ENCODE results near the gene ACTL6B. TPM values are rescaled to one million over a fixed set of nuclear protein-coding genes. Genes with fewer than 3 reads are reported as not detected.

The ACTL6B gene
- total RNA-seq, 1 experiment from 2014 or later: not detected

- no peak for TF ChIP-seq EZH2 (IDR thresholded peaks at IDR 0.05; ENCODE audit: low read length, unreplicated experiment)
- TF ChIP-seq, protein P1, sequence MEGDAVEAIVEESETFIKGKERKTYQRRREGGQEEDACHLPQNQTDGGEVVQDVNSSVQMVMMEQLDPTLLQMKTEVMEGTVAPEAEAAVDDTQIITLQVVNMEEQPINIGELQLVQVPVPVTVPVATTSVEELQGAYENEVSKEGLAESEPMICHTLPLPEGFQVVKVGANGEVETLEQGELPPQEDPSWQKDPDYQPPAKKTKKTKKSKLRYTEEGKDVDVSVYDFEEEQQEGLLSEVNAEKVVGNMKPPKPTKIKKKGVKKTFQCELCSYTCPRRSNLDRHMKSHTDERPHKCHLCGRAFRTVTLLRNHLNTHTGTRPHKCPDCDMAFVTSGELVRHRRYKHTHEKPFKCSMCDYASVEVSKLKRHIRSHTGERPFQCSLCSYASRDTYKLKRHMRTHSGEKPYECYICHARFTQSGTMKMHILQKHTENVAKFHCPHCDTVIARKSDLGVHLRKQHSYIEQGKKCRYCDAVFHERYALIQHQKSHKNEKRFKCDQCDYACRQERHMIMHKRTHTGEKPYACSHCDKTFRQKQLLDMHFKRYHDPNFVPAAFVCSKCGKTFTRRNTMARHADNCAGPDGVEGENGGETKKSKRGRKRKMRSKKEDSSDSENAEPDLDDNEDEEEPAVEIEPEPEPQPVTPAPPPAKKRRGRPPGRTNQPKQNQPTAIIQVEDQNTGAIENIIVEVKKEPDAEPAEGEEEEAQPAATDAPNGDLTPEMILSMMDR (conservative IDR thresholded peaks at IDR 0.05; ENCODE audit: low read depth, low read length): no peak
- TF ChIP-seq EZH2phosphoT487 (IDR thresholded peaks at IDR 0.05; ENCODE audit: borderline replicate concordance, low read length): no peak
- Histone ChIP-seq H3K79me2 (ENCODE audit: low read length) (no peaks in the 10 kb centered on the region), H3F3A (ENCODE audit: low read length, unreplicated experiment) (no peaks in the 10 kb centered on the region), H3K4me2 (ENCODE audit: low read length) (no peak overlapping the region), H4K20me1 (ENCODE audit: low read length) (no peaks in the 10 kb centered on the region), H3K4me1 (ENCODE audit: insufficient read depth, low read length) (no peaks in the 10 kb centered on the region), H3K9me3 (ENCODE audit: low read length) (no peaks in the 10 kb centered on the region), H3K9ac (ENCODE audit: low read length) (no peak overlapping the region), H3K36me3 (ENCODE audit: low read depth, low read length) (no peaks in the 10 kb centered on the region), H3K27me3 (ENCODE audit: low read length) (no peaks in the 10 kb centered on the region), H3K4me3 (ENCODE audit: low read length) (no peak overlapping the region), H3K9me2 (replicated peaks; ENCODE audit: low read length) (no peaks in the 10 kb centered on the region), H2AFZ (ENCODE audit: low read length) (no peak overlapping the region), H3K27ac (ENCODE audit: low read length) (no peak overlapping the region)
- POLR2A ChIA-PET (ENCODE audit: unreplicated experiment): no interaction called here
- no TSS peak for BruUV-seq (replicated peaks)
- CTCF ChIA-PET: interaction anchor here (0.6 kb wide), 1 partner anchor 30 kb away, joined by 3 read pairs; the partner anchor contains the start of gene MOSPD3
- ATAC-seq: no peak
- DNase-seq: no peak
- intact Hi-C loops (cut with micrococcal nuclease): no loop called here
Observed at GRCh38 chr7:100641860-100642533, 14.3 kb downstream of the ACTL6B start.

- BruUV-seq (replicated peaks): no TSS peak
- no peak within 1 kb of the TSS for H3K4me2 ChIP-seq (ENCODE audit: low read length)
- intact Hi-C loops (cut with micrococcal nuclease): no loop called here
Observed at GRCh38 chr7:100641463-100641859, 14.8 kb downstream of the ACTL6B start, which contains the start of gene TFR2. TFR2 (minus strand) TSS chr7:100641552; CDS start chr7:100641509, 43 bp downstream.

More at GRCh38 chr7:100641463-100641859, 14.8 kb downstream of the ACTL6B start, which contains the start of gene TFR2:
- H3K9ac ChIP-seq (ENCODE audit: low read length): no peak within 1 kb of the TSS
- CTCF ChIA-PET: no interaction called here
- H4K20me1 ChIP-seq (ENCODE audit: low read length): no peaks in the 10 kb centered on the region
- no peaks in the 10 kb centered on the region for H3K9me3 ChIP-seq (ENCODE audit: low read length)
- no peaks in the 10 kb centered on the region for H3K79me2 ChIP-seq (ENCODE audit: low read length)
- DNase-seq: no peak
- no peaks in the 10 kb centered on the region for H3K9me2 ChIP-seq (replicated peaks; ENCODE audit: low read length)
- no peak within 1 kb of the TSS for H3K4me3 ChIP-seq (ENCODE audit: low read length)
- POLR2A ChIA-PET (ENCODE audit: unreplicated experiment): no interaction called here
- H3K4me1 ChIP-seq (ENCODE audit: insufficient read depth, low read length): no peaks in the 10 kb centered on the region
- H3K36me3 ChIP-seq (ENCODE audit: low read depth, low read length): no peaks in the 10 kb centered on the region
- no peaks in the 10 kb centered on the region for H3F3A ChIP-seq (ENCODE audit: low read length, unreplicated experiment)
- ATAC-seq: no peak
- no peak for TF ChIP-seq EZH2 (IDR thresholded peaks at IDR 0.05; ENCODE audit: low read length, unreplicated experiment)
- no peak for TF ChIP-seq EZH2phosphoT487 (IDR thresholded peaks at IDR 0.05; ENCODE audit: borderline replicate concordance, low read length)
- TF ChIP-seq, protein P1 (conservative IDR thresholded peaks at IDR 0.05; ENCODE audit: low read depth, low read length): no peak
- no peak within 1 kb of the TSS for H3K27ac ChIP-seq (ENCODE audit: low read length)
- no peaks in the 10 kb centered on the region for H3K27me3 ChIP-seq (ENCODE audit: low read length)
- H2AFZ ChIP-seq (ENCODE audit: low read length): no peak within 1 kb of the TSS

Measured in PC-3 (cell line).